ENCODE results near the gene TCL1A. TPM values are rescaled to one million over a fixed set of nuclear protein-coding genes. Genes with fewer than 3 reads are reported as not detected.

The TCL1A gene
- total RNA-seq, 4 donors from 2014 or later: not detected

DNA sequence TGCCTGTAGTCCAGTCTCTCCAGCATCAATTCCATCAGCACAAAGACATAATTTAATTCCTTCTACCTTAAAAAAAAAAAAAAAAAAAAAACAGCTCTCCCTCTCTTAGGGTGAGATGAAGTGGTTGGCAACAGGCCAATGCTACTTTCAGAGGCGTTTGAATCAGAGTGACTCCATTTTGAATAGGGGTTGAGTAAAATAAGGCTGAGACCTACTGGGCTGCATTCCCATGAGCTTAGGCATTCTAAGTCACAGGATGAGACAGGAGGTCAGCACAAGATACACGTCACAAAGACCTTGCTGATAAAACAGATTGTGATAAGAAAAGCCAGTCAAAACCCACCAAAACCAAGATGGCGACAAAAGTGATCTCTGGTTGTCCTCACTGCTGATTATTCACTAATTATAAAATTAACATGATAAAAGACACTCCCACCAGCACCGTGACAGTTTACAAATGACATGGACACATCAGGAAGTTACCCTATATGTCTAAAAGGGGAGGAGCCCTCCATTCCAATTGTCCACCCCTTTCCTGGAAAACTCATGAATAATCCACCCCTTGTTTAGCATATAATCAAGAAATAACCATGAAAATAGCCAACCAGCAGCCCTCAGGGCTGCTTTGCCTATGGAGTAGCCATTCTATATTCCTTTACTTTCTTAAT lies 34.6 kb downstream of the TCL1A start:
- H3K9me3 ChIP-seq: no peaks in the 10 kb centered on the region
- ATAC-seq (no peak), DNase-seq (no peak)
- TF ChIP-seq POLR2A (IDR thresholded peaks at IDR 0.05): no peak
- TF ChIP-seq, protein P1, sequence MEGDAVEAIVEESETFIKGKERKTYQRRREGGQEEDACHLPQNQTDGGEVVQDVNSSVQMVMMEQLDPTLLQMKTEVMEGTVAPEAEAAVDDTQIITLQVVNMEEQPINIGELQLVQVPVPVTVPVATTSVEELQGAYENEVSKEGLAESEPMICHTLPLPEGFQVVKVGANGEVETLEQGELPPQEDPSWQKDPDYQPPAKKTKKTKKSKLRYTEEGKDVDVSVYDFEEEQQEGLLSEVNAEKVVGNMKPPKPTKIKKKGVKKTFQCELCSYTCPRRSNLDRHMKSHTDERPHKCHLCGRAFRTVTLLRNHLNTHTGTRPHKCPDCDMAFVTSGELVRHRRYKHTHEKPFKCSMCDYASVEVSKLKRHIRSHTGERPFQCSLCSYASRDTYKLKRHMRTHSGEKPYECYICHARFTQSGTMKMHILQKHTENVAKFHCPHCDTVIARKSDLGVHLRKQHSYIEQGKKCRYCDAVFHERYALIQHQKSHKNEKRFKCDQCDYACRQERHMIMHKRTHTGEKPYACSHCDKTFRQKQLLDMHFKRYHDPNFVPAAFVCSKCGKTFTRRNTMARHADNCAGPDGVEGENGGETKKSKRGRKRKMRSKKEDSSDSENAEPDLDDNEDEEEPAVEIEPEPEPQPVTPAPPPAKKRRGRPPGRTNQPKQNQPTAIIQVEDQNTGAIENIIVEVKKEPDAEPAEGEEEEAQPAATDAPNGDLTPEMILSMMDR (IDR thresholded peaks at IDR 0.05 in 4 of 5, conservative IDR thresholded peaks at IDR 0.05 in 1 of 5): no peak
- intact Hi-C loops (cut with DNase I; ENCODE audit: low total_unique reads): no loop called here
- no peaks in the 10 kb centered on the region for H3K36me3 ChIP-seq
- in situ Hi-C loops (cut with MboI; ENCODE audit: low sequenced_read_pairs in 4 of 4): loop anchor here in 1 of 4 donors (25.0 kb wide), 1 partner anchor 242 kb away; no protein-coding TSS in a partner anchor
- H3K4me3 ChIP-seq: no peak overlapping the region
- H3K4me1 ChIP-seq: no peaks in the 10 kb centered on the region
- H3K27ac ChIP-seq: no peak overlapping the region
- peaks cover 0 to 10% (median 0%) of the 10 kb centered on the region in 3 donors for H3K27me3 ChIP-seq

DNA sequence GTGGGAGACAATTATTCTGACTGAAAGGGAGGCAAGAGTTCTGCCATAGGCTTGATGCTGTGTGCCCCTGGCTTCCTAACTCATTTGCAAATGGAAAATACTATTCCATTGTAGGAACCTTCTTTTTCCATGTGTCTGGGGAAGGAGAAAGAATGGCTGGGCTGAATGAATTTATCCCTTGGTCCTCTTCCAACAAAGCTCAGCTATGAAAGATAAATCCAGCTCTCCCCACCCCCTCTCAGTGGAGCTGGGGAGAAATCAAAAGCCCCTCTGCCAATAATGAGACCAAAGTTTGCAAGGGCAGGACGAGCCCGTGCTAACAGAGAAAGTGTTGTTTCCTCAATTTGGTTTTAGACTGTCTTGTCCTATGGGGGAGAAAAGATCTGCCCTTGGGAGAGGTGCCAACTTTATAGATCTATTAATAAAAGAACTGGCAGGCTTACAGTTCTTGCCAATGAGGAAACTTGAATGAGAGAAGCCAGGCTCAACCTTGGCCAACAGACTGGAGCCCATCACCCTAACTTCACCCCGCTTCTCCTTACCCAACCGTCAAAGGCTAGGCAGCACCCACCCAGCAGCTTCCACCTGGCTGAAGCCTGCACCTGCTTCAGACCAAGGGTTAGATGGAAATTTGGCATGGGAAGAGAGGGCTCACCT lies 36.6 kb downstream of the TCL1A start:
- in situ Hi-C loops (cut with MboI; ENCODE audit: low sequenced_read_pairs in 4 of 4) (loop anchor here in 1 of 4 donors (25.0 kb wide), 1 partner anchor 240 kb away; no protein-coding TSS in a partner anchor), intact Hi-C loops (cut with DNase I; ENCODE audit: low total_unique reads) (no loop called here)
- H3K27ac ChIP-seq: no peak overlapping the region
- ATAC-seq (no peak), DNase-seq (no peak)
- H3K4me3 ChIP-seq: no peak overlapping the region
- H3K9me3 ChIP-seq: no peaks in the 10 kb centered on the region
- no peak for TF ChIP-seq POLR2A (IDR thresholded peaks at IDR 0.05)
- TF ChIP-seq, protein P1 (IDR thresholded peaks at IDR 0.05 in 4 of 5, conservative IDR thresholded peaks at IDR 0.05 in 1 of 5): no peak
- peaks cover 0 to 10% (median 0%) of the 10 kb centered on the region in 3 donors for H3K27me3 ChIP-seq
- no peaks in the 10 kb centered on the region for H3K36me3 ChIP-seq
- H3K4me1 ChIP-seq: no peaks in the 10 kb centered on the region

DNA sequence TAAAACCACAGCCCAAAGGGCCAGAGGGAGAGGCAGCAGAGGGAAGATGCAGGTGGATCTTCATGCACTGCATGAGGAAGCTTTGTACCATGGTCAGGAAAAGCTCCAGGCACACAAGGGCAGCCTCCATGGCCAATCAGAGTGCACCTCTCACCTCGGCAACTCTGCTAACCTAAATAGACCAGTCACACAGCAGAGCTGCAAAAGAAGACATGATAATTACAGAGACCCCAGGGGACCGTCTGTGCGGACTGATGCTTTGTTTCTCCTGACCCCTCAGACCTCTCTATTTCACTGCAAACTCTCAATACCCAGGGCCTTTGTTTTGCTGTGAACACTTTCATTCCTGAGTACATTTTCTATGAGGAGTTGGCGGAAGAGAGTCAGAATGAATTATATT lies 38.4 kb downstream of the TCL1A start:
- Histone ChIP-seq H3K27ac (no peak overlapping the region), H3K9me3 (no peaks in the 10 kb centered on the region), H3K36me3 (no peaks in the 10 kb centered on the region), H3K4me3 (no peak overlapping the region), H3K4me1 (no peaks in the 10 kb centered on the region), H3K27me3 (peaks cover 0 to 10% (median 0%) of the 10 kb centered on the region in 3 donors)
- TF ChIP-seq, protein P1 (IDR thresholded peaks at IDR 0.05 in 4 of 5, conservative IDR thresholded peaks at IDR 0.05 in 1 of 5): no peak
- no peak for TF ChIP-seq POLR2A (IDR thresholded peaks at IDR 0.05)
- in situ Hi-C loops (cut with MboI; ENCODE audit: low sequenced_read_pairs in 4 of 4) (loop anchor here in 1 of 4 donors (25.0 kb wide), 1 partner anchor 238 kb away; no protein-coding TSS in a partner anchor), intact Hi-C loops (cut with DNase I; ENCODE audit: low total_unique reads) (no loop called here)
- no peak for ATAC-seq
- DNase-seq: no peak

DNA sequence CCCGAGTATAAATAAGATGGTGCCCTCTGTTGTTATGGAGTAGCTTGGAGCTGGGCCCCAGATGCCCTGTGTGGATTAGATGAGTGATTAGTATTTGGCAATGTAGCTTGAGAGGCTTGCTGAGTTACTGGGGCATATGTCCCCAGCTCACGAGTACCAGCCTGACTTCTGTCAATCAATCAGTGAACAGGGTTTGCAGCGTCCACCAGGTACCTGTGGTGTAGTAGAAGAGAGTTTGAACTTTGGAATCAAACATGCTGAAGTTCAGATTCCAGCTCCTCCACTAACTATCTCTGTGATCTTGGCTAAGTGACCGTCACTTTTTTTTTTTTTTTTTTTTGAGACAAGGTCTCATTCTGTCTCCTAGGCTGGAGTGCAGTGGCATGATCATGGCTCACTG lies 39.3 kb downstream of the TCL1A start:
- TF ChIP-seq, protein P1 (IDR thresholded peaks at IDR 0.05 in 4 of 5, conservative IDR thresholded peaks at IDR 0.05 in 1 of 5): no peak
- TF ChIP-seq POLR2A (IDR thresholded peaks at IDR 0.05): no peak
- ATAC-seq (no peak), DNase-seq (no peak)
- H3K36me3 ChIP-seq: no peaks in the 10 kb centered on the region
- H3K4me3 ChIP-seq: no peak overlapping the region
- H3K27me3 ChIP-seq: peaks cover 0 to 10% (median 0%) of the 10 kb centered on the region in 3 donors
- in situ Hi-C loops (cut with MboI; ENCODE audit: low sequenced_read_pairs in 4 of 4) (loop anchor here in 1 of 4 donors (25.0 kb wide), 1 partner anchor 237 kb away; no protein-coding TSS in a partner anchor), intact Hi-C loops (cut with DNase I; ENCODE audit: low total_unique reads) (no loop called here)
- no peaks in the 10 kb centered on the region for H3K9me3 ChIP-seq
- H3K4me1 ChIP-seq: no peaks in the 10 kb centered on the region
- H3K27ac ChIP-seq: no peak overlapping the region

All from gastrocnemius medialis (tissue), 4 donors.